Stimulated activated CD4-positive, alpha-beta T cell treated with anti-CD3 and anti-CD28 coated beads, Interleukin-2, amount 100 ng/mL, for 48 hours (primary cell): ENCODE results near the gene NCF1.
"Not testable (repeated sequence)": the region's sequence is repeated elsewhere in the genome, so short reads cannot be mapped to it uniquely, and the experiment has no call there.

Experiments used
- DNase-seq, 2 donors: peaks; one replicate each; pipeline ENCODE4 v3.0.0-alpha.2; 2020

Gene NCF1

DNA sequence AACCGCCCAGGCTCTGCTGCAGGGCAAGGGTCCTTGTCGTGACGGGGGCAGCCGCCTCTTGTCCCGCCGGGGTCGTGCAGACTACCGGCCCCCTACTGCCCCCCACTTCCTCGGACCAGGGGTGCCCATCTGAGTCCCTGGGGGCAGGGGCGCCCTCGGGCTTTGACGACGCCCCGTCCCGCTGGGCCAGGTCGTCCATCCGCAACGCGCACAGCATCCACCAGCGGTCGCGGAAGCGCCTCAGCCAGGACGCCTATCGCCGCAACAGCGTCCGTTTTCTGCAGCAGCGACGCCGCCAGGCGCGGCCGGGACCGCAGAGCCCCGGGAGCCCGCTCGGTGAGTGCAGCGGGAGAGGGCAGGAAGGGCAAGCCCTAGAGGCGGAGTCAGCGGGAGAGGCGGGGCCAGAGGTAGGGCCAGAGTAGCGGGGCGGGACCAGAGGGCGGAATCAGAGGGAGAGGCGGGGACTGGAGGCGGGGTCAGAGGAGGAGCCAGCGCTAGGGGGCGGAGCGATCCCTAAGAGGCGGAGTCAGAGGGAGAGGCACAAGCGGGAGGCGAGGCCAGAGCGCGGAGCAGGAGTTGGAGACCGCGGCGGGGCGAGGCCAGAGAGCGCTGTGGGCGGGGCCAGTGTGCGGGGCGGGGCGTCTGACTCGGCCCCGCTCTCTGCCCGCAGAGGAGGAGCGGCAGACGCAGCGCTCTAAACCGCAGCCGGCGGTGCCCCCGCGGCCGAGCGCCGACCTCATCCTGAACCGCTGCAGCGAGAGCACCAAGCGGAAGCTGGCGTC, 14.7 kb downstream of the NCF1 start:
- DNase-seq: peak; percentile 93 to 94

DNA sequence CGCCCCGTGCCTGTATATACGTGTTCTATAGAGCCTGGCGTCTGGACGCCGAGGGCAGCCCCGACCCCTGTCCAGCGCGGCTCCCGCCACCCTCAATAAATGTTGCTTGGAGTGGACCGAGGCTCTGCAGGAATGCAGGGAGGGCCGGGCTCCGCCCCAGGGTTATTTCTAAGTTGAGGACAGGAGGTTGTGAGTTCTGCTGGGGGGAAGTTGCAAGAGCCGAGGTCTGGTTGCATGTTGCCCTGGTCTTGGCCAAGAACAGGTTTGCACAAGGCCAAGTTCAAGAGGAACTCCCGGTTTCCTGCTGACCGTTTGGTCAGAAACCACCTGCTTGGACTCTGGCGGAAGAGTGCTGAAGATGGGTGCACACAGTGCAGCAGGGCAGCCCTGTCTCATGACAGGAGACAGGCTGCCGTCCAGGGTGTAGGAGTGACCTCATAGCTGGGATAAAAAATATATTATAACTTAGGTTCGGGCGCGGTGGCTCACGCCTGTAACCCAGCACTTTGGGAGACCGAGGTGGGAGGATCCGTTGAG, 15.5 kb downstream of the NCF1 start:
- not testable (repeated sequence) for DNase-seq

DNA sequence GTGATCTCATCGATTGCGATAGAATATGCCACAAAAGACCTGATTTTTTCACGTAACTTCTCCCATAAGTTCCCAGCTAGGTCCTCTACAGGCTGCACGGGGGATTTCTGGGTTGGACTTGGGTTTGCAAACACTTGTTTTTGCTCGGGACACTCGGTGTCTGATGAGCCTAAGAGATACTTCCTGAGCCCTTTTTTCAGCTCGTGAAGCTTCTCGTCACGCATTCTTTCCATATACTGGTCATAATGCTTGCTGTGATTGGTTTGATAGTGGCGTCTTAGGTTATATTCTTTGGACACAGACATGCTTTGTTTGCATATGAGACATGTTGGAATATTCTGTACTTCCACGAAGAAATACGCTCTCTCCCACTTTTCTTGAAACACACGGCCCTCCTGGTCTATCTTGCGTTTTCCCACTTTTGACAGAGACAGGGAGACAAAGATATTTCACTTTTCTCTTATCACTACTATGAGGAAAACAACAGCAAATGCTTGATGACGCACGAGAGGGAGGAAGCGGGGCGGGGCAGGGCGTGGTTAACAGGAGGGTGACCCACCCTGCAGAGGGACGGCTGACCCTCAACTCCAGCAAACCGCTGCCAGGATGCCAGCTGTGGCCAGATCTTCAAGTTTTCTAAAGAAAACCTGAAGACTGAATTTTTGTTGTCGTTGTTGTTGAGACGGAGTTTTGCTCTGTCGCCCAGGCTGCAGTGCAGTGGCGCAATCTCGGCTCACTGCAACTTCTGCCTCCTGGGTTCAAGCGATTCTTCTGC, 24.2 kb downstream of the NCF1 start:
- not testable (repeated sequence) for DNase-seq

DNA sequence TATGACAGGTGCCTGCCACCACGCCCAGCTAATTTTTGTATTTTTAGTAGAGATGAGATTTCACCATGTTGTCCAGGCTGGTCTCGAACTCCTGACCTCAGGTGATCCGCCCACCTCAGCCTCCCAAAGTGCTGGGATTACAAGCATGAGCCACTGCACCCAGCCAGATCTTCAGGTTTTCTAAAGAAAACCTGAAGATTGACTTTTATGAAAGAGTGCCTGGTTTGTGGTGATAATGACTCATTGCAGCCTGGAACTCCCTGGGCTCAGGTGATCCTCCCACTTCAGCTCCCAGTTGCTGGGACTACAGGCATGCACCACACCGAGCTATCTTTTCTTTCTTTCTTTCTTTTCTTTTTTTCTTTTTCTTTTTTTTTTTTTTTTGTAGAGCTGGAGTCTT, 24.8 kb downstream of the NCF1 start:
- DNase-seq: not testable (repeated sequence)

DNA sequence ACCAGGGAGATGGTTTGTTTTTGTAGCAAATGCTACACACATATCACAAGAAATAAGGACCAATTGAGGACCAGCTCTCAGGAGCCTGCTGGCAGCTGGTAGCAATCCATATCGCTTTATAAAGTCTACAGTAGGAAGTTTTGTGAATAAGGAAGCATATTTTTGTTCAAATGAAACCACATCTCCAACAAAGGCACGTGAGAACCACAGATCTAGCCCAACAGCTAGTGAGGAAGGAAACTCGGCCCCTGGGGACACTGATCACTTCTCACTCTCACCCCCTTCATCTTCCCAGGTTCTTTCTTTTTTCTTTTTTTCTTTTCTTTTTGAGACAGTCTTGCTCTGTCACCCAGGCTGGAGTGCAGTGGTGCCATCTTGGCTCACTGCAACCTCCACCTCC, 42.1 kb downstream of the NCF1 start:
- not testable (repeated sequence) for DNase-seq

DNA sequence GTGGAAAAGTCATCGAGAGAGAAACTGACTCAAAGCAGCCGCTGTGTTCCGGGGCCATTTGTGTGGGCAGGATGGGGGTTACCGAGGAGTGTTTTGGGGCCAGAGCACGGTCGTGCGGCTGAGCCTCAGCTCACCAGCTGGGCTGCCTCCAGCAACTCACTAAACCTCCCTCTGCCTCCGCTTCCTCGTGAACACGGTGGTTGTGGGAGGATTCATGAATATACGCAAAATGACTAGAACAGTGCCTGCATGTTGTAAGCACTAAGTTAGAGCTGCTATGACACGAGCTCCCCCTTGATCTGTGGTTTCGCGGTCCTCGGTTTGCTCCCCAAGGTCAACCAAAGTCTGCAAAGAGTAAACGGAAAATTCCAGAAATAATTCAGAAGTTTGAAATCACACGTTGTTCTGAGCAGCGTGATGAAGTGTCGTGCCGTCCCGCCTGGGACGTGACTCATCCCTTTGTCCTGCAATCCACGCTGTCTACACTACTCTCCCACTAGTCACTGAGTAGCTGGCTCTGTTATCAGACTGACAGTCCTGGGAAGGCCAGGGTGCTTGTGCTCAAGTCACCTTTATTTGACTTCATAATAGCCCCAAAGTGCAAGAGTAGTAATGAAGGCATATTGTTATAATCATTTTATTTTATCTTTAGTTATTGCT, 46.5 kb downstream of the NCF1 start:
- not testable (repeated sequence) for DNase-seq

DNA sequence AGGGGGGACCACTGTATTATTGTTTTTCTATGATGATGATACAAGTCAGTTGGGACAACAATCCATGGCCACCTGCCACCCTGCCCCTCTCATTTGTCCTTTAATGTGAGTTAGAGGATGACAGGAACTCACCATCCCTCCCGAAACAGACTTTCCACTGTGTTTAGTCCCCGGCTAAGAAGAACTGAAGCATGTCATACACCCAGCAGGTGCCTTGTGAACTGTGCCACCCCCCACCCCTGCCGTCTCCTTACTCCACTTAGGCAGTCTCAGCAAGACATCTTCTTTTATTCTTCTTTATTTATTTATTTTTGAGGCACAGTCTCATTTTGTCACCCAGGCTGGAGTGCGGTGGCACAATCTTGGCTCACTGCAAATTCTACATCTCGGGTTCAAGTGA, 47.4 kb downstream of the NCF1 start:
- DNase-seq: not testable (repeated sequence)

DNA sequence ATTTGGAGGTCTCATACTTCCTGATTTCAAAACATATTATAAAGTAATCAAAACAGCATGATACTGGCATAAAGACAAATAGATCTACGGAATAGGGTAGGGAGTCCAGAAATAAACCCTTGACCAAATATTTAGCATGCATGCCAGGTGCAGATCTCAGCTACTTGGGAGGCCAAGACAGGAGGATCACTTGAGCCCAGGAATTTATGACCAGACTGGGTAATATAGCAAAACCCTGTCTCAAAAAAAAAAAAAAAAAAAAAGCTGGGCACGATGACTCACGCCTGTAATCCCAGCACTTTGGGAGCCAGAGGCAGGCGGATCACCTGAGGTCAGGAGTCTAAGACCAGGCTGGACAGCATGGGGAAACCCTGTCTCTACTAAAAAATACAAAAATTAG, 56.1 kb downstream of the NCF1 start:
- DNase-seq: not testable (repeated sequence)

DNA sequence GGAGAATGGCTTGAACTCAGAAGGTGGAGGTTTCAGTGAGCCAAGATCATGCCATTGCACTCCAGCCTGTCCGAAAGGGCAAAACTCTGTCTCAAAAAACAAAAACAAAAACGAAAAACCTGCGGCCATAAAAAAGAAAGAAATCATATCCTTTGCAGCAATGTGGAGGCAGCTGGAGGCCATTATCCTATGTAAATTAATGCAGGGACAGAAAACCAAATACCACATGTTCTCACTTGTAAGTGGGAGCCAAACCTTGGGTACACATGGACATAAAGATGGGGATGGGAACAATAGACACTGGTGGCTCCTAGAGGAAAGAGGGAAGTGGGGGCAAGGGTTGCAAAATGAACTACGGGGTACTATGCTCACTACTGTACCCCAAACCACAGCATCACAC, 56.6 kb downstream of the NCF1 start:
- not testable (repeated sequence) for DNase-seq
